GM19240 (cell line): ENCODE results near the gene SULT2B1.

Experiments used
- DNase-seq: peaks from one replicate; pipeline ENCODE4 v3.0.0; 2011; ENCODE audit warnings: low spot score; ENCODE audit not compliant: insufficient read length

SULT2B1 gene

GRCh38 chr19:48634424-48635262 is 82.7 kb downstream of the SULT2B1 start:
- DNase-seq, result peak; percentile 85

GRCh38 chr19:48635263-48635965 is 83.4 kb downstream of the SULT2B1 start:
- DNase-seq, result peak; percentile 61

GRCh38 chr19:48635966-48636858 is 84.2 kb downstream of the SULT2B1 start:
- DNase-seq, result no peak

- DNase-seq, result no peak
Observed at GRCh38 chr19:48636859-48637448, 85.0 kb downstream of the SULT2B1 start, which contains the start of gene DBP. Gene DBP (minus strand): TSS chr19:48637379. CDS start chr19:48636994, 385 bp downstream.

- DNase-seq, result peak; percentile 90
Observed at GRCh38 chr19:48637449-48637947, 85.5 kb downstream of the SULT2B1 start.

- no peak for DNase-seq
Observed at GRCh38 chr19:48637948-48638830, 86.2 kb downstream of the SULT2B1 start.

GRCh38 chr19:48638831-48639381 is 86.9 kb downstream of the SULT2B1 start:
- DNase-seq, result no peak

- no peak for DNase-seq
Observed at GRCh38 chr19:48639483-48640375, 87.8 kb downstream of the SULT2B1 start.

GRCh38 chr19:48641850-48642249 is 89.9 kb downstream of the SULT2B1 start:
- DNase-seq, result no peak

GRCh38 chr19:48642862-48643261 is 90.9 kb downstream of the SULT2B1 start:
- DNase-seq, result no peak

- DNase-seq, result no peak
Observed at GRCh38 chr19:48644355-48644754, 92.4 kb downstream of the SULT2B1 start.

- no peak for DNase-seq
Observed at GRCh38 chr19:48644839-48645619, 93.1 kb downstream of the SULT2B1 start.

GRCh38 chr19:48645620-48646000 is 93.6 kb downstream of the SULT2B1 start:
- DNase-seq, result no peak

GRCh38 chr19:48646001-48646721 is 94.2 kb downstream of the SULT2B1 start, which contains the start of gene CA11:
Gene CA11 (minus strand): TSS chr19:48646187. CDS start chr19:48645632, 555 bp downstream.
- DNase-seq, result peak; percentile 75

GRCh38 chr19:48646722-48647216 is 94.8 kb downstream of the SULT2B1 start:
- no peak for DNase-seq

- DNase-seq, result no peak
Observed at GRCh38 chr19:48648134-48648533, 96.2 kb downstream of the SULT2B1 start.
